Mucosa of stomach (tissue), 1 donor: ENCODE results near the gene FTSJ3.

ENCODE experiments used
- H3K27me3 ChIP-seq: one replicate; pipeline ENCODE4 v1.7.0; 2013; ENCODE audit warnings: mild to moderate bottlenecking, low read length; ENCODE audit not compliant: control insufficient read depth, insufficient read depth
- H3K36me3 ChIP-seq: one replicate; pipeline ENCODE4 v1.7.0; 2013; ENCODE audit warnings: low read length; ENCODE audit not compliant: control insufficient read depth, insufficient read depth
- H3K4me1 ChIP-seq: one replicate; pipeline ENCODE4 v1.7.0; 2013; ENCODE audit warnings: mild to moderate bottlenecking, low read length; ENCODE audit not compliant: control insufficient read depth, insufficient read depth
- H3K4me3 ChIP-seq: one replicate; pipeline ENCODE4 v1.7.0; 2013; ENCODE audit warnings: low read length
- H3K9ac ChIP-seq: one replicate; pipeline ENCODE4 v1.7.0; 2013; ENCODE audit warnings: mild to moderate bottlenecking, low read length, moderate library complexity
- H3K9me3 ChIP-seq: one replicate; pipeline ENCODE4 v1.7.0; 2013; ENCODE audit warnings: mild to moderate bottlenecking, low read length, moderate library complexity; ENCODE audit not compliant: control insufficient read depth
- donor health status: Pancreatic carcinoma.

FTSJ3 gene

GRCh38 chr17:63790057-63790456 lies 37.4 kb downstream of the FTSJ3 start:
- no peak overlapping the region for H3K9ac ChIP-seq
- no peak overlapping the region for H3K4me3 ChIP-seq
- H3K36me3 ChIP-seq: no peaks in the 10 kb centered on the region
- H3K9me3 ChIP-seq: no peaks in the 10 kb centered on the region
- H3K4me1 ChIP-seq: no peaks in the 10 kb centered on the region
- H3K27me3 ChIP-seq: no peaks in the 10 kb centered on the region

- no peaks in the 10 kb centered on the region for H3K4me1 ChIP-seq
- H3K27me3 ChIP-seq: no peaks in the 10 kb centered on the region
- no peaks in the 10 kb centered on the region for H3K36me3 ChIP-seq
- no peaks in the 10 kb centered on the region for H3K9me3 ChIP-seq
- H3K9ac ChIP-seq: no peak overlapping the region
- no peak overlapping the region for H3K4me3 ChIP-seq
Measured at GRCh38 chr17:63786971-63787711, 40.3 kb downstream of the FTSJ3 start.

GRCh38 chr17:63786117-63786516 lies 41.3 kb downstream of the FTSJ3 start:
- Histone ChIP-seq H3K36me3 (no peaks in the 10 kb centered on the region), H3K27me3 (no peaks in the 10 kb centered on the region), H3K9me3 (no peaks in the 10 kb centered on the region), H3K4me3 (no peak overlapping the region), H3K9ac (no peak overlapping the region), H3K4me1 (no peaks in the 10 kb centered on the region)

- H3K4me3 ChIP-seq: no peak overlapping the region
- H3K36me3 ChIP-seq: no peaks in the 10 kb centered on the region
- no peak overlapping the region for H3K9ac ChIP-seq
- peaks cover 4% of the 10 kb centered on the region for H3K4me1 ChIP-seq
- no peaks in the 10 kb centered on the region for H3K27me3 ChIP-seq
- no peaks in the 10 kb centered on the region for H3K9me3 ChIP-seq
Measured at GRCh38 chr17:63785556-63785955, 41.9 kb downstream of the FTSJ3 start.

GRCh38 chr17:63783522-63783921 lies 43.9 kb downstream of the FTSJ3 start:
- Histone ChIP-seq H3K36me3 (no peaks in the 10 kb centered on the region), H3K9ac (no peak overlapping the region), H3K4me3 (no peak overlapping the region), H3K9me3 (no peaks in the 10 kb centered on the region), H3K4me1 (peaks cover 11% of the 10 kb centered on the region), H3K27me3 (no peaks in the 10 kb centered on the region)

- Histone ChIP-seq H3K36me3 (no peaks in the 10 kb centered on the region), H3K9ac (peak overlapping the region; percentile 14), H3K4me1 (peaks cover 16% of the 10 kb centered on the region), H3K27me3 (no peaks in the 10 kb centered on the region), H3K9me3 (no peaks in the 10 kb centered on the region), H3K4me3 (no peak overlapping the region)
Measured at GRCh38 chr17:63780928-63781327, 46.5 kb downstream of the FTSJ3 start.

- Histone ChIP-seq H3K4me1 (peaks cover 20% of the 10 kb centered on the region), H3K27me3 (no peaks in the 10 kb centered on the region), H3K9ac (peak overlapping the region; percentile 14), H3K9me3 (no peaks in the 10 kb centered on the region), H3K36me3 (no peaks in the 10 kb centered on the region), H3K4me3 (no peak overlapping the region)
Measured at GRCh38 chr17:63780507-63780906, 47.0 kb downstream of the FTSJ3 start.

GRCh38 chr17:63775420-63775819 lies 52.0 kb downstream of the FTSJ3 start:
- H3K9ac ChIP-seq: peak overlapping the region; percentile 78
- no peaks in the 10 kb centered on the region for H3K9me3 ChIP-seq
- H3K4me3 ChIP-seq: peak overlapping the region; percentile 23
- H3K4me1 ChIP-seq: peaks cover 17% of the 10 kb centered on the region
- H3K36me3 ChIP-seq: no peaks in the 10 kb centered on the region
- H3K27me3 ChIP-seq: no peaks in the 10 kb centered on the region

- Histone ChIP-seq H3K27me3 (no peaks in the 10 kb centered on the region), H3K9ac (peak overlapping the region; percentile 78), H3K9me3 (no peaks in the 10 kb centered on the region), H3K4me1 (peaks cover 12% of the 10 kb centered on the region), H3K36me3 (no peaks in the 10 kb centered on the region), H3K4me3 (peak overlapping the region; percentile 23)
Measured at GRCh38 chr17:63774969-63775265, 52.5 kb downstream of the FTSJ3 start.

GRCh38 chr17:63774141-63774968 lies 53.1 kb downstream of the FTSJ3 start, which contains the start of gene DDX42:
DDX42 (plus strand) TSS chr17:63774170; CDS start chr17:63787050, 12,880 bp downstream.
- no peaks in the 10 kb centered on the region for H3K36me3 ChIP-seq
- H3K4me1 ChIP-seq: peaks cover 12% of the 10 kb centered on the region
- H3K9ac ChIP-seq: peak within 1 kb of the TSS; percentile 89
- H3K27me3 ChIP-seq: no peaks in the 10 kb centered on the region
- H3K4me3 ChIP-seq: peak within 1 kb of the TSS; percentile 43
- H3K9me3 ChIP-seq: no peaks in the 10 kb centered on the region

- Histone ChIP-seq H3K4me3 (peak within 1 kb of the TSS; percentile 43), H3K4me1 (peaks cover 12% of the 10 kb centered on the region), H3K9ac (peak within 1 kb of the TSS; percentile 89), H3K36me3 (no peaks in the 10 kb centered on the region), H3K9me3 (no peaks in the 10 kb centered on the region), H3K27me3 (no peaks in the 10 kb centered on the region)
Measured at GRCh38 chr17:63773272-63774140, 54.0 kb downstream of the FTSJ3 start, which contains the start of gene CCDC47. CCDC47 (minus strand) TSS chr17:63773597; CDS start chr17:63766175, 7,422 bp downstream.
